T-helper 22 cell (primary cell): ENCODE measurements around the gene MLXIP.
"Not testable (repeated sequence)": the region's sequence is repeated elsewhere in the genome, so short reads cannot be mapped to it uniquely, and the experiment has no call there.

Experiments used
- DNase-seq: peaks from one replicate; pipeline ENCODE4 v3.0.0-alpha.2; 2020; ENCODE audit warnings: low read depth

The MLXIP gene

DNA sequence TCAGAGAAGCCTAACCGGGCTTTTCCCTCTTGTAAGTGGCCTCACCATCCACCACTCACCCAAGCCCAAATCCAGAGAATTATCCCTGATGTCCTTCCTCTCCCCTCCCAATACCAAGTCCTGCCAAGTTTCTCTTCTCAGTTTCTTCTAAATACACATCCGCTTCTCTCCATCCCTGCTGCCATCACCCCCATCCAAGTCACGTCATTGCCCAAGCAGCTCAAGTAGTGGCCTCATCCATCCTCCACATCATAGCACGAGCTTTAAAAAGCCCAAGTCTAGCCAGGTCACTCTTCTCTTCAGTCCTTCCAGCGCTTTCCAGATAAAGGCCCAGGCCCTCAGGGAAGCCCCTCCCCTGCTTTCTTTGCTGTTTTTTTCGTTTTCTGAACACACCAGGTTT is 70.1 kb downstream of the MLXIP start:
- no peak for DNase-seq

- no peak for DNase-seq
Measured at GRCh38 chr12:122150127-122150681, 71.6 kb downstream of the MLXIP start.

DNA sequence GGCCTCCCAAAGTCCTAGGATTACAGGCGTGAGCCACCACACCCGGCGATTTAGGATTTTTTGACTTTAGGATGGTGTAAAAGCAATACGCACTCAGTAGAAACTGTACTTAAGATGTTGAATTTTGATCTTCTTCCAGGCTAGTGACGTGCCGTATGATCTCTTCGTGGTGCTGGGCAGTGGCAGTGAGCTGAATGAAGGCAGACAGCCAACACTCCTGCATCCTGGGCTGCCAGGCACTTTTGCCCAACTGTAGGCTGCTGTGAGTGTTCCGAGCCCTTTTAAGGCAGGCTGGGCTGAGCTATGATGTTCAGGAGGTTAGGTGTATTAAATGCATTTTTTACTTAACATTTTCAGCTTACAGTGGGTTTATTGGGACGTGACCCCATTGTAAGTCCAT is 74.2 kb downstream of the MLXIP start:
- DNase-seq, result no peak

DNA sequence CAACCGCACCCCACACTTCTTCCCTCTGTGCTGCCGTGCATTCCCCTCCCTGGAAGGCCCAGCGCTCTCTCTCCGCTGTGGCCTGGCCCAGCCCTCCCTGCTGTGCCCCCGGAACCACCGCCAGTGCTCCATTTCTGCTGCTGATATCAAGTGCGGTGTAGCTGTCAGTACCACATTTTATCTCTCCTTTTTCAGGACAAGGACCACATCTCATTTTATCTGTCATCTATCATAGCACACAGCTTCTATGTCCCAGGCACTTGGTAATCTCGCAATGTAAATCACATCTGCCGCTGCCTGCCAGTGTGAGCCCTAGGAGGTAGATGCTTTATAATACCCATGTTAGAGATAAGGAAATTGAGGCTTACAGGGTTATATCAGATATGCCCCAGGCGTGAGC is 77.1 kb downstream of the MLXIP start:
- no peak for DNase-seq

DNA sequence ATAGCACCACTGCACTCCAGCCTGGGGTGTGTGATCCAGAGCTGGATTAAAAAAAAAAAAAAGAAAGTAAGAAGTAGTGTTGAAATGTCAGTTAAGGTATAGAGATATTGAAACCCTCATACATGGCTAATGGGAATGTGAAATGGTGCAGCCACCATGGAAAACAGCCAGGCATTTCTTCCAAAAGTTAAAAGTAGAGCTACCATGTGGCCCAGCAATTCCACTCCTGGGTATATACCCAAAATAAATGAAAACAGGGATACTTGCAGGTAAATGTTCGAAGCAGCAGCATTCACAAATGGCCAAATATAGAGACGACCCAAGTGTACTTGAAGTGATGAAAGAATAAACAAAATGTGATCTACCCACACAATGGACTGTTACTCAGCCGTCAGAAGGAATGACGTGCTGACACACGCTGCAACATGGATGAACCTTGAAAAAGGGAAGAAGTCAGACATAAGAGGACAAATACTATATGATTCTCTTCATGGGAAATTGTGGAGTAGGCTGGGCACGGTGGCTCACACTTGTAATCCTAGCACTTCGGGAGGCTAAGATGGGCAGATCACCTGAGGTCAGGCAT is 80.2 kb downstream of the MLXIP start:
- no peak for DNase-seq

GRCh38 chr12:122159882-122160281 is 81.3 kb downstream of the MLXIP start:
- DNase-seq, result no peak

GRCh38 chr12:122160761-122161160 is 82.2 kb downstream of the MLXIP start:
- no peak for DNase-seq

DNA sequence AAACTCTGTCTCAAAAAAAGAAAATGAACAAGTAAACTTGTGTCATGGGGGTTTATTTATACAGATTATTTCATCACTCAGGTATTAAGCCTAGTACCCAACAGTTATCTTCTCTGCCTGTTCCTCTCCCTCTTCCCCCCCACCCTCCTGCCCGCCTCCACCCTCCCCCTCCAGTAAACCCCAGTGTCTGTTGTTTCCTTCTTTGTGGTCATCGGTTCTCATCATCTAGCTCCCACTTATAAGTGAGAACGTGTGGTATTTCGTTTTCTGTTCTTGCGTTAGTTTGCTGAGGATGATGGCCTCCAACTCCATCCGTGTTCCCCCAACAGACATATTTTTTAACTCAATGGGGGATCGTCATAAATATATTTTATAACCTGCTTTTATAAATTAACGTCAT is 83.1 kb downstream of the MLXIP start:
- no peak for DNase-seq

- no peak for DNase-seq
Measured at GRCh38 chr12:122162976-122163375, 84.4 kb downstream of the MLXIP start.

GRCh38 chr12:122166422-122167349 is 88.1 kb downstream of the MLXIP start:
- no peak for DNase-seq

- DNase-seq, result no peak
Measured at GRCh38 chr12:122167356-122167925, 88.9 kb downstream of the MLXIP start.

DNA sequence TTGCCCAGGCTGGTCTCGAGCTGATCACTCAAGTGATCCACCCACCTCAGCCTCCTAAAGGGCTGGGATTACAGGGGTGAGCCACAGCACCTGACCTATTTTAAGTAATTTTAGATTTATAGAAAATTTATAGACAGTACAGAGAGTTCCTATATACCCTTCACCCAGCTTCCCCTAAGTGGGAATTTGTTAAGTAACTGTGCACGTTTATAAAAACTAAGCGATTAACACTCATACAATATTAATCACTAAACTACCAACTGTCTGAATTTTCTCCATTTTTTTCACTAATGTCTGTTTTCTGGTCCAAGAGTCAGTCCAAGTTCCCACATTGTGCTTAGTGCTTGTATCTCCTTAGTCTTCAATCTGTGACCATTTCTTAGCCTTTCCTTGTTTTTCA is 89.9 kb downstream of the MLXIP start:
- no peak for DNase-seq

DNA sequence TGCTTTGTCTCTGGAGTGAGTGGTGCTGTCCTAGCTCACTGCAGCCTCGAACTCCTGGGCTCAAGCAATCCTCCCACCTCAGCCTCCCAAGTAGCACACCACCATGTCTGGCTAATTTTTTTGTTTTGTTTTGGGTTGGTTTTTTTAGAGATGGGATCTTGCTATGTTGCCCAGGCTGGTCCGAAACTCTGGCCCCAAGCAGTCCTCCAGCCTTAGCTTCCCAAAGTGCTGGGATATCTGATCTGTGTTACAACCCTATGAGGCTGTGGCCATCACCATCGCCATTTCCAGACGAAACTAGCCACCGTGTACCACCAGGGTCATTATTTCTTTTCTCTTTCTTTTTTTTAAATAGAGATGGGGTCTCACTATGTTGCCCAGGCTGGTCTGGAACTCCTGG is 92.8 kb downstream of the MLXIP start:
- no peak for DNase-seq

- no peak for DNase-seq
Measured at GRCh38 chr12:122172262-122172939, 93.8 kb downstream of the MLXIP start.

DNA sequence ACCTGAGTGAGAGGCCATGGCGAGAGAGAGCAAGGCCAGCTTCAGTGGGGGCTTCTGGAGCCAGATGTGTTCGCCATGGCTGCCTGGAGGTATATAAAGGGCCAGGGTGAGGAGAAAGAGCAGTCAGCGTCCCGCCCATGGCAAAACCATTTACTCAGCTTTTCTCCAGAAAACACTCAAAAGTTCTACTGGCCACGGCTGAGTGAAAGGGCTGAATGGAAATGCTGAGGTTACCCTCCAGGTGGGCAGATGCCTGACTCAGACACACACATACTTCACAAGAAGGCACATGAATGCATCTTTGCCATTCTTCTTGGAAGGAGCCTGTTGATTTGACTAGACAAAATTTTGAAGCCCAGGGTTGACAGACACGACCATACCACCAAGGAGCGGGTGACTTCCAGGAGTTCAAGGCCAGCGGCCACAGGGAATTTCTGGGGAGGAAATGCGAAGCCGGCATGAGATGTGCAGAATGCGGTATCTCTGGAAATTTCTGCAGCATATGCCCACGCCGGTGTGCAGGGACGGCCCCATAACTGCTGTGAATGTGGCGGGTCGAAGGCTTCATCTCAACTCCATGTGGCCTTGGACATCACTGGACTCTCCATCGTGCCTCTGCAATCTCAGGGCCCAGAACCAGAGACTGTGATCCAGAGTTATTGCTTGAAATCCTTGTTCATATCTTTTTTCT is 95.7 kb downstream of the MLXIP start, which contains the start of gene IL31:
Gene IL31, minus strand, starts transcription at position 67 of the 691 bp plus-strand sequence. Its CDS starts 49 bp downstream, at position 18.
- no peak for DNase-seq

GRCh38 chr12:122176473-122176872 is 97.9 kb downstream of the MLXIP start:
- DNase-seq, result not testable (repeated sequence)

DNA sequence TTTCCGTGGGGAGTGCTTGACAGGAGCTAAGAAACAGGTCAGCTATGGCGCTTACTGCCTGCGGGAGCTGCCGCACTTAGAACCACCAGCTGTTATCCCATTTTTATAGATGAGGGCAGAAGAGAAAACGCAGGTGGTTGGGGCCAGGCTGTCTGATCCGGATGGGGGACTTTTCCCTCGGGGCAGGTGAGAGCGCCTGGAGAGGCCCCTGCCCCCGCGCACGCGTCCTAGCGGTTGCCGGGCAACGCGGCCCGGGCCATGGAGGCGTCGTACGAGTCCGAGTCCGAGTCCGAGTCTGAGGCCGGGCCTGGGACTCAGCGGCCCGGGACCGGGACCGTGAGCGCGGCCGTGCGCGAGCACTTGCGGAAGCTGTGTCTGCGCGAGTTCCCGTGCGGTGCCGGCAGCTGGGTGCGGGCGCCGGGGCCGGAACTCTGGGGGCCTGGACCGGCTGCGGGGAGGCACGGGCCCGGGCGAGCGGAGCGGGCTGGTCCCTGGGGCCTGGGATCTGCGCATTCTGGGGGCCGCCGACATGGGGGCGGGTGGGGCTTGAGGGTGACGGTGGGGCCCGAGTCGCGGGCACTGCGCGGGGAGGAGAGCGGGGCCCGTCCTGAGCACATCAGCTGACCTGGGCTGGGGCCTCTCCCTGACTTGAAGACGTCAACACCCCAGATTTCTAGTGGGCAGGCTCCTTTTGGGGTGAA is 104.5 kb downstream of the MLXIP start, which contains the start of gene LRRC43:
Gene LRRC43, plus strand, starts transcription at position 237 of the 701 bp plus-strand sequence. Its CDS starts 22 bp downstream, at position 259.
- no peak for DNase-seq

- no peak for DNase-seq
Measured at GRCh38 chr12:122183588-122183940, 105.0 kb downstream of the MLXIP start.

DNA sequence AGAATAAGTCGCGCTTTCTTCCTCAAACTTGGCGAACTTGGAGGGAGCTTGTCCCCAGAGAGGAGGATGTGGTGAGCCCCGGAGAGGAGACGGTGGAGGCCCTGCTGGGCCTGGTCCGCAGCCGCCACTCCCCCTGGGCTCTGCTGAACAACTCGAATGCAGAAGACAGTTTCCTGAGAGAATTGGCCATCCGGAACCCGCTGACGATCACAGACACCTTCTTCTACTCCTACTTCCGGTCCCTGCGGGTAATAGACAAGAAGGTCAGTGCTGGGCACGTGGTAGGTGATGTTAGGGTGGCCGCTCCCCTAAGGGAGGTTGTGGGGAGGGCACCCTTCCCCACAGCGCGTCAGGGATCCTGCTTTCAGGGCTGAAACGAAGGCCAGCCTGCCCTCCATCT is 106.0 kb downstream of the MLXIP start:
- DNase-seq, result no peak

DNA sequence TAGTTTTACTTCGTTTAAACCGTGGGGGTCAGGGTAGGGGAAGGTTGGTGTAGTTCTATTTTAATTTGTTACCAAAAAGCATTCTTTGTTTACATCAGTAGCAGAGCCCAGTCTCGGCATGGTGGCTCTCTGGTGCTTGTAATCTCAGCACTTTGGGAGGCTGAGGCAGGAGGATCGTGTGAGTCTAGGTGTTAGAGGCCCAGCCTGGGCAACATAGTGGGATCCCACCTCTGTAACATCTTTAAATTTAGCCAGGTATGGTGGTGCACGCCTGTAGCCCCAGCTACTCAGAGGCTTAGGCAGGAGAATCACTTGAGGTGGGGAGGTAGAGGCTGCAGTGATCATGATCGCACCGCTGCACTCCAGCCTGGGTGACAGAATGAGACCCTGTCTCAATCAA is 106.5 kb downstream of the MLXIP start:
- DNase-seq, result no peak
